RWPE2 (cell line): ENCODE results near the gene ARMC9.

ENCODE experiments used
- ATAC-seq: fragments of 200-7000 bp; cut with Tn5 transposase; 3 replicates; pipeline ENCODE4 v1.9.1; 2021; ENCODE audit warnings: low read depth
- DNase-seq: peaks from one replicate; pipeline ENCODE4 v3.0.0-alpha.2; 2020; ENCODE audit warnings: low spot score
- H3K27ac ChIP-seq: fragments of 450-650 bp; 2 replicates; pipeline ENCODE4 v1.5.1; 2017; ENCODE audit warnings: mild to moderate bottlenecking; ENCODE audit not compliant: poor library complexity, severe bottlenecking
- H3K27me3 ChIP-seq: fragments of 250-450 bp; sonication (Bioruptor Pico); 2 replicates; pipeline ENCODE4 v1.5.1; 2021; ENCODE audit warnings: mild to moderate bottlenecking, moderate library complexity; ENCODE audit not compliant: insufficient read depth, poor library complexity, severe bottlenecking
- H3K36me3 ChIP-seq: fragments of 250-450 bp; sonication (Bioruptor Pico); 2 replicates; pipeline ENCODE4 v1.5.1; 2020; ENCODE audit warnings: low read depth, mild to moderate bottlenecking, moderate library complexity
- H3K4me1 ChIP-seq: fragments of 250-450 bp; sonication (Bioruptor Pico); 2 replicates; pipeline ENCODE4 v1.5.1; 2021; ENCODE audit warnings: mild to moderate bottlenecking, moderate library complexity; ENCODE audit not compliant: insufficient read depth, poor library complexity, severe bottlenecking
- H3K4me3 ChIP-seq: fragments of 250-450 bp; sonication (Bioruptor Pico); 2 replicates; pipeline ENCODE4 v1.5.1; 2021; ENCODE audit warnings: mild to moderate bottlenecking, moderate library complexity; ENCODE audit not compliant: severe bottlenecking
- H3K9me3 ChIP-seq: fragments of 250-450 bp; sonication (Bioruptor Pico); 2 replicates; pipeline ENCODE4 v1.5.1; 2021; ENCODE audit warnings: mild to moderate bottlenecking, moderate library complexity; ENCODE audit not compliant: severe bottlenecking
- CTCF ChIP-seq: fragments of 450-650 bp; IDR thresholded peaks from one replicate; pipeline ENCODE4 v1.5.1; 2017; ENCODE audit warnings: mild to moderate bottlenecking, moderate library complexity; ENCODE audit not compliant: poor library complexity, severe bottlenecking

Gene ARMC9

GRCh38 chr2:231186325-231186724, 12.1 kb upstream of the ARMC9 start:
- ATAC-seq (no peak), DNase-seq (no peak)
- H3K4me3 ChIP-seq: no peak overlapping the region
- no peak overlapping the region for H3K27ac ChIP-seq
- no peaks in the 10 kb centered on the region for H3K36me3 ChIP-seq
- H3K4me1 ChIP-seq: no peaks in the 10 kb centered on the region
- peaks cover 7% of the 10 kb centered on the region for H3K27me3 ChIP-seq
- no peaks in the 10 kb centered on the region for H3K9me3 ChIP-seq
- TF ChIP-seq CTCF: no peak

- Histone ChIP-seq H3K27me3 (peaks cover 7% of the 10 kb centered on the region), H3K9me3 (no peaks in the 10 kb centered on the region), H3K4me1 (no peaks in the 10 kb centered on the region), H3K4me3 (no peak overlapping the region), H3K27ac (no peak overlapping the region), H3K36me3 (no peaks in the 10 kb centered on the region)
- ATAC-seq (no peak), DNase-seq (no peak)
- TF ChIP-seq CTCF: no peak
Measured at GRCh38 chr2:231187736-231188505, 10.5 kb upstream of the ARMC9 start.

GRCh38 chr2:231188506-231189170, 9.8 kb upstream of the ARMC9 start:
- H3K36me3 ChIP-seq: no peaks in the 10 kb centered on the region
- H3K9me3 ChIP-seq: no peaks in the 10 kb centered on the region
- H3K27me3 ChIP-seq: peaks cover 7% of the 10 kb centered on the region
- DNase-seq: no peak
- no peaks in the 10 kb centered on the region for H3K4me1 ChIP-seq
- no peak overlapping the region for H3K27ac ChIP-seq
- ATAC-seq: no peak
- TF ChIP-seq CTCF: no peak
- no peak overlapping the region for H3K4me3 ChIP-seq

DNA sequence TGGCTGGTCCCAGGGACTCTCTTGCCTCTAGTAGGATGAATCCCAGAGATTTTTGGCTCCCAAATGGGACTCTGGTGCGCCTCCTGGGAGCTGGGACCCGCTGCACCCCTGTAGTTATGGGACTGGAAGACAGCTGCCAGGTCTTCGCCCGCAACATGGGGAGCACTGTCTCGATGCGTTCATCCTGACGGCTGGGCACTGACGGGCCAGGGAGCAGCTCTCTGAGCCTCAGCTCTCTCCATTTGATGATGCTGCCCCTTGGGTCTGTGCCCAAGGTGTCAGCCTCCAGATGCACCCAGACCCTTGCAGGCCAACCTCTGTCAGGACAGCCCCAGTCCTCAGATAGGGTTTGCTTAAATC, 9.3 kb upstream of the ARMC9 start:
- Histone ChIP-seq H3K4me1 (no peaks in the 10 kb centered on the region), H3K9me3 (no peaks in the 10 kb centered on the region), H3K36me3 (no peaks in the 10 kb centered on the region), H3K27me3 (peaks cover 7% of the 10 kb centered on the region), H3K27ac (no peak overlapping the region), H3K4me3 (no peak overlapping the region)
- no peak for TF ChIP-seq CTCF
- no peak for ATAC-seq
- no peak for DNase-seq
